HEK293 (cell line): ENCODE results near the gene CHST8.

Experiments used
- BCL11B ChIP-seq: fragments of 450-650 bp; formaldehyde crosslinking; IDR thresholded peaks from 2 replicates; pipeline ENCODE4 v1.5.1; 2016; ENCODE audit warnings: low read depth, missing biosample characterization, missing genetic modification characterization
- KLF16 ChIP-seq: fragments of 450-650 bp; formaldehyde crosslinking; IDR thresholded peaks from 2 replicates; pipeline ENCODE4 v1.5.1; 2017; ENCODE audit warnings: missing biosample characterization, missing genetic modification characterization
- MYNN ChIP-seq: fragments of 450-650 bp; formaldehyde crosslinking; IDR thresholded peaks from 2 replicates; pipeline ENCODE4 v1.5.1; 2016; ENCODE audit warnings: missing biosample characterization, missing genetic modification characterization, borderline replicate concordance
- OSR2 ChIP-seq: fragments of 450-650 bp; formaldehyde crosslinking; IDR thresholded peaks from 2 replicates; pipeline ENCODE4 v1.5.1; 2016; ENCODE audit warnings: missing biosample characterization, missing genetic modification characterization
- OVOL3 ChIP-seq: fragments of 450-650 bp; formaldehyde crosslinking; IDR thresholded peaks from 2 replicates; pipeline ENCODE4 v1.5.1; 2016; ENCODE audit warnings: missing biosample characterization, missing genetic modification characterization
- RBAK ChIP-seq: fragments of 450-650 bp; formaldehyde crosslinking; IDR thresholded peaks from 2 replicates; pipeline ENCODE4 v1.5.1; 2016; ENCODE audit warnings: missing biosample characterization, missing genetic modification characterization
- YY2 ChIP-seq: fragments of 450-650 bp; formaldehyde crosslinking; IDR thresholded peaks from 2 replicates; pipeline ENCODE4 v1.5.1; 2016; ENCODE audit warnings: missing biosample characterization, missing genetic modification characterization
- ZBTB20 ChIP-seq: fragments of 450-650 bp; formaldehyde crosslinking; IDR thresholded peaks from 2 replicates; pipeline ENCODE4 v1.5.1; 2016; ENCODE audit warnings: missing biosample characterization, missing genetic modification characterization
- ZBTB21 ChIP-seq: fragments of 450-650 bp; formaldehyde crosslinking; IDR thresholded peaks from 2 replicates; pipeline ENCODE4 v1.5.1; 2017; ENCODE audit warnings: missing biosample characterization, missing genetic modification characterization
- ZEB2 ChIP-seq: fragments of 450-650 bp; formaldehyde crosslinking; IDR thresholded peaks from 2 replicates; pipeline ENCODE4 v1.5.1; 2016; ENCODE audit warnings: missing biosample characterization, missing genetic modification characterization
- ZFP37 ChIP-seq: fragments of 450-650 bp; formaldehyde crosslinking; IDR thresholded peaks from 2 replicates; pipeline ENCODE4 v1.5.1; 2016; ENCODE audit warnings: missing biosample characterization, missing genetic modification characterization
- ZIC2 ChIP-seq: fragments of 450-650 bp; formaldehyde crosslinking; IDR thresholded peaks from 2 replicates; pipeline ENCODE4 v1.5.1; 2016; ENCODE audit warnings: missing biosample characterization, missing genetic modification characterization
- ZNF10 ChIP-seq: fragments of 450-650 bp; formaldehyde crosslinking; IDR thresholded peaks from 2 replicates; pipeline ENCODE4 v1.5.1; 2017; ENCODE audit warnings: missing biosample characterization, missing genetic modification characterization
- ZNF132 ChIP-seq: fragments of 450-650 bp; formaldehyde crosslinking; IDR thresholded peaks from 2 replicates; pipeline ENCODE4 v1.5.1; 2017; ENCODE audit warnings: missing biosample characterization, missing genetic modification characterization, borderline replicate concordance
- ZNF174 ChIP-seq: fragments of 450-650 bp; formaldehyde crosslinking; IDR thresholded peaks from 2 replicates; pipeline ENCODE4 v1.5.0; 2017; ENCODE audit warnings: missing biosample characterization, mild to moderate bottlenecking, missing genetic modification characterization
- ZNF324 ChIP-seq: fragments of 450-650 bp; formaldehyde crosslinking; IDR thresholded peaks from 2 replicates; pipeline ENCODE4 v1.5.1; 2016; ENCODE audit warnings: missing biosample characterization, missing genetic modification characterization
- ZNF391 ChIP-seq: fragments of 450-650 bp; formaldehyde crosslinking; IDR thresholded peaks from 2 replicates; pipeline ENCODE4 v1.5.1; 2016; ENCODE audit warnings: low read depth, missing biosample characterization, missing genetic modification characterization, borderline replicate concordance
- ZNF416 ChIP-seq: fragments of 450-650 bp; formaldehyde crosslinking; IDR thresholded peaks from 2 replicates; pipeline ENCODE4 v1.5.1; 2016; ENCODE audit warnings: missing biosample characterization, missing genetic modification characterization
- ZNF555 ChIP-seq: fragments of 450-650 bp; formaldehyde crosslinking; conservative IDR thresholded peaks from 2 replicates; pipeline ENCODE4 v1.5.1; 2017; ENCODE audit warnings: missing biosample characterization, mild to moderate bottlenecking, missing genetic modification characterization, inconsistent platforms
- ZNF558 ChIP-seq: fragments of 450-650 bp; formaldehyde crosslinking; IDR thresholded peaks from 2 replicates; pipeline ENCODE4 v1.5.1; 2016; ENCODE audit warnings: missing biosample characterization, missing genetic modification characterization
- ZNF623 ChIP-seq: fragments of 450-650 bp; formaldehyde crosslinking; IDR thresholded peaks from 2 replicates; pipeline ENCODE4 v1.5.1; 2016; ENCODE audit warnings: missing biosample characterization, missing genetic modification characterization
- ZNF660 ChIP-seq: fragments of 450-650 bp; IDR thresholded peaks from 2 replicates; pipeline ENCODE4 v1.5.1; 2018; ENCODE audit warnings: missing biosample characterization, mild to moderate bottlenecking, missing genetic modification characterization
- ZNF76 ChIP-seq: fragments of 450-650 bp; formaldehyde crosslinking; IDR thresholded peaks from 2 replicates; pipeline ENCODE4; 2016; ENCODE audit warnings: low read depth, missing biosample characterization, missing genetic modification characterization, borderline replicate concordance
- ZSCAN23 ChIP-seq: fragments of 450-650 bp; formaldehyde crosslinking; IDR thresholded peaks from 2 replicates; pipeline ENCODE4 v1.5.1; 2016; ENCODE audit warnings: missing biosample characterization, missing genetic modification characterization
- TF ChIP-seq, protein P1 (sequence below): fragments of 450-650 bp; formaldehyde crosslinking; IDR thresholded peaks from 2 replicates; pipeline ENCODE4 v1.5.1; 2016; ENCODE audit warnings: missing biosample characterization, missing genetic modification characterization, borderline replicate concordance
- TF ChIP-seq, protein P2 (sequence below): fragments of 450-650 bp; formaldehyde crosslinking; IDR thresholded peaks from 2 replicates; pipeline ENCODE4 v1.5.1; 2016; ENCODE audit warnings: missing biosample characterization, missing genetic modification characterization
- TF ChIP-seq, protein P3 (sequence below): fragments of 450-650 bp; formaldehyde crosslinking; optimal IDR thresholded peaks from 2 replicates; pipeline ENCODE3; 2016; ENCODE audit warnings: missing biosample characterization, mild to moderate bottlenecking, missing genetic modification characterization
- TF ChIP-seq, protein P4 (sequence below): fragments of 450-650 bp; formaldehyde crosslinking; IDR thresholded peaks from 2 replicates; pipeline ENCODE4 v1.5.1; 2016; ENCODE audit warnings: missing biosample characterization, missing genetic modification characterization

Gene CHST8

DNA sequence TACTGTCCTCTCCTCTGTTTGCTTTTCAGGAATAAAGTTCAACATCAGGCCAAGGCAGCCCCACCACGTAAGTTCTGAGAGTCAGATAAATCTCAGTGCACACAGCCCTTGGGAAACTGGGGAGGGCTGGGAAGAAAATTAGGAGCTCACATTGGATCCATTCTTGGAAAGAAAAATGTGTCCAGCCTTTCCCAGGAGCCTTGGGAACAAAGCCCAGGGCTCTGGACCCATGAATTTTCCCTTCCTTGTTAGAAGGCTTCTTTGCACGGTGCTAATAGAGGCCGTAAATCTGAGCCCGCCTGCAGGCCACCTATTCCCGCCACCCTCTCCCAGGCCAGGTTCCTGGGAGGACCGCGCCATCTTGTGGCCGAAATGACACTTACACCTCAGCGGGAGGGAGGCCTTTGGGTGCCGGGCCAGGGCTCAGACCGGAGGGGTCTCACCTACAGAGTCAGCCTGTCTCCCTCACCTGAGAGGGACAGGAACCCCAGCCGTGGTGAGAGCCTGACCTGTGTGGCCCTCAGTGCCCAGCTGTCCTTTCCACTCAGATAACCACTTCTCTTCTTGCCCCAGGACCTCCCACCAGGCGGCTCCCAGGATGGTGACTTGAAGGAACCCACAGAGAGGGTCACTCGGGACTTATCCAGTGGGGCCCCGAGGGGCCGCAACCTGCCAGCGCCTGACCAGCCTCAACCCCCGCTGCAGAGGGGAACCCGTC, 149.8 kb downstream of the CHST8 start (continued):
- TF ChIP-seq, protein P1, sequence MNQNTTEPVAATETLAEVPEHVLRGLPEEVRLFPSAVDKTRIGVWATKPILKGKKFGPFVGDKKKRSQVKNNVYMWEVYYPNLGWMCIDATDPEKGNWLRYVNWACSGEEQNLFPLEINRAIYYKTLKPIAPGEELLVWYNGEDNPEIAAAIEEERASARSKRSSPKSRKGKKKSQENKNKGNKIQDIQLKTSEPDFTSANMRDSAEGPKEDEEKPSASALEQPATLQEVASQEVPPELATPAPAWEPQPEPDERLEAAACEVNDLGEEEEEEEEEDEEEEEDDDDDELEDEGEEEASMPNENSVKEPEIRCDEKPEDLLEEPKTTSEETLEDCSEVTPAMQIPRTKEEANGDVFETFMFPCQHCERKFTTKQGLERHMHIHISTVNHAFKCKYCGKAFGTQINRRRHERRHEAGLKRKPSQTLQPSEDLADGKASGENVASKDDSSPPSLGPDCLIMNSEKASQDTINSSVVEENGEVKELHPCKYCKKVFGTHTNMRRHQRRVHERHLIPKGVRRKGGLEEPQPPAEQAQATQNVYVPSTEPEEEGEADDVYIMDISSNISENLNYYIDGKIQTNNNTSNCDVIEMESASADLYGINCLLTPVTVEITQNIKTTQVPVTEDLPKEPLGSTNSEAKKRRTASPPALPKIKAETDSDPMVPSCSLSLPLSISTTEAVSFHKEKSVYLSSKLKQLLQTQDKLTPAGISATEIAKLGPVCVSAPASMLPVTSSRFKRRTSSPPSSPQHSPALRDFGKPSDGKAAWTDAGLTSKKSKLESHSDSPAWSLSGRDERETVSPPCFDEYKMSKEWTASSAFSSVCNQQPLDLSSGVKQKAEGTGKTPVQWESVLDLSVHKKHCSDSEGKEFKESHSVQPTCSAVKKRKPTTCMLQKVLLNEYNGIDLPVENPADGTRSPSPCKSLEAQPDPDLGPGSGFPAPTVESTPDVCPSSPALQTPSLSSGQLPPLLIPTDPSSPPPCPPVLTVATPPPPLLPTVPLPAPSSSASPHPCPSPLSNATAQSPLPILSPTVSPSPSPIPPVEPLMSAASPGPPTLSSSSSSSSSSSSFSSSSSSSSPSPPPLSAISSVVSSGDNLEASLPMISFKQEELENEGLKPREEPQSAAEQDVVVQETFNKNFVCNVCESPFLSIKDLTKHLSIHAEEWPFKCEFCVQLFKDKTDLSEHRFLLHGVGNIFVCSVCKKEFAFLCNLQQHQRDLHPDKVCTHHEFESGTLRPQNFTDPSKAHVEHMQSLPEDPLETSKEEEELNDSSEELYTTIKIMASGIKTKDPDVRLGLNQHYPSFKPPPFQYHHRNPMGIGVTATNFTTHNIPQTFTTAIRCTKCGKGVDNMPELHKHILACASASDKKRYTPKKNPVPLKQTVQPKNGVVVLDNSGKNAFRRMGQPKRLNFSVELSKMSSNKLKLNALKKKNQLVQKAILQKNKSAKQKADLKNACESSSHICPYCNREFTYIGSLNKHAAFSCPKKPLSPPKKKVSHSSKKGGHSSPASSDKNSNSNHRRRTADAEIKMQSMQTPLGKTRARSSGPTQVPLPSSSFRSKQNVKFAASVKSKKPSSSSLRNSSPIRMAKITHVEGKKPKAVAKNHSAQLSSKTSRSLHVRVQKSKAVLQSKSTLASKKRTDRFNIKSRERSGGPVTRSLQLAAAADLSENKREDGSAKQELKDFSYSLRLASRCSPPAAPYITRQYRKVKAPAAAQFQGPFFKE (tag by site-specific recombination): no peak
- TF ChIP-seq ZNF76 (tag by site-specific recombination): 0 out of 2 replicates have a peak, but pooled peaks have one; percentile 57
- TF ChIP-seq ZNF174: no peak
- TF ChIP-seq, protein P2, sequence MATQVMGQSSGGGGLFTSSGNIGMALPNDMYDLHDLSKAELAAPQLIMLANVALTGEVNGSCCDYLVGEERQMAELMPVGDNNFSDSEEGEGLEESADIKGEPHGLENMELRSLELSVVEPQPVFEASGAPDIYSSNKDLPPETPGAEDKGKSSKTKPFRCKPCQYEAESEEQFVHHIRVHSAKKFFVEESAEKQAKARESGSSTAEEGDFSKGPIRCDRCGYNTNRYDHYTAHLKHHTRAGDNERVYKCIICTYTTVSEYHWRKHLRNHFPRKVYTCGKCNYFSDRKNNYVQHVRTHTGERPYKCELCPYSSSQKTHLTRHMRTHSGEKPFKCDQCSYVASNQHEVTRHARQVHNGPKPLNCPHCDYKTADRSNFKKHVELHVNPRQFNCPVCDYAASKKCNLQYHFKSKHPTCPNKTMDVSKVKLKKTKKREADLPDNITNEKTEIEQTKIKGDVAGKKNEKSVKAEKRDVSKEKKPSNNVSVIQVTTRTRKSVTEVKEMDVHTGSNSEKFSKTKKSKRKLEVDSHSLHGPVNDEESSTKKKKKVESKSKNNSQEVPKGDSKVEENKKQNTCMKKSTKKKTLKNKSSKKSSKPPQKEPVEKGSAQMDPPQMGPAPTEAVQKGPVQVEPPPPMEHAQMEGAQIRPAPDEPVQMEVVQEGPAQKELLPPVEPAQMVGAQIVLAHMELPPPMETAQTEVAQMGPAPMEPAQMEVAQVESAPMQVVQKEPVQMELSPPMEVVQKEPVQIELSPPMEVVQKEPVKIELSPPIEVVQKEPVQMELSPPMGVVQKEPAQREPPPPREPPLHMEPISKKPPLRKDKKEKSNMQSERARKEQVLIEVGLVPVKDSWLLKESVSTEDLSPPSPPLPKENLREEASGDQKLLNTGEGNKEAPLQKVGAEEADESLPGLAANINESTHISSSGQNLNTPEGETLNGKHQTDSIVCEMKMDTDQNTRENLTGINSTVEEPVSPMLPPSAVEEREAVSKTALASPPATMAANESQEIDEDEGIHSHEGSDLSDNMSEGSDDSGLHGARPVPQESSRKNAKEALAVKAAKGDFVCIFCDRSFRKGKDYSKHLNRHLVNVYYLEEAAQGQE (tag by site-specific recombination): 0 out of 2 replicates have a peak, but pooled peaks have one; percentile 17
- TF ChIP-seq RBAK: no peak
- no peak for TF ChIP-seq ZBTB20 (tag by site-specific recombination)
- no peak for TF ChIP-seq ZSCAN23 (tag by site-specific recombination)
- peak; percentile 92; the same call in 1 of the 2 replicates for TF ChIP-seq ZNF660 (tag by site-specific recombination)
- TF ChIP-seq, protein P3, sequence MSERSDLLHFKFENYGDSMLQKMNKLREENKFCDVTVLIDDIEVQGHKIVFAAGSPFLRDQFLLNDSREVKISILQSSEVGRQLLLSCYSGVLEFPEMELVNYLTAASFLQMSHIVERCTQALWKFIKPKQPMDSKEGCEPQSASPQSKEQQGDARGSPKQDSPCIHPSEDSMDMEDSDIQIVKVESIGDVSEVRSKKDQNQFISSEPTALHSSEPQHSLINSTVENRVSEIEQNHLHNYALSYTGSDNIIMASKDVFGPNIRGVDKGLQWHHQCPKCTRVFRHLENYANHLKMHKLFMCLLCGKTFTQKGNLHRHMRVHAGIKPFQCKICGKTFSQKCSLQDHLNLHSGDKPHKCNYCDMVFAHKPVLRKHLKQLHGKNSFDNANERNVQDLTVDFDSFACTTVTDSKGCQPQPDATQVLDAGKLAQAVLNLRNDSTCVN: no peak
- TF ChIP-seq MYNN: no peak
- no peak for TF ChIP-seq YY2 (tag by site-specific recombination)
- TF ChIP-seq OVOL3 (tag by site-specific recombination): no peak
- TF ChIP-seq ZNF324 (tag by site-specific recombination): no peak
- peak; percentile 92 for TF ChIP-seq BCL11B (tag by site-specific recombination)
- TF ChIP-seq ZNF555 (tag by site-specific recombination): no peak
- TF ChIP-seq ZEB2 (tag by site-specific recombination): peak; percentile 60; the same call in 1 of the 2 replicates
- TF ChIP-seq, protein P4, sequence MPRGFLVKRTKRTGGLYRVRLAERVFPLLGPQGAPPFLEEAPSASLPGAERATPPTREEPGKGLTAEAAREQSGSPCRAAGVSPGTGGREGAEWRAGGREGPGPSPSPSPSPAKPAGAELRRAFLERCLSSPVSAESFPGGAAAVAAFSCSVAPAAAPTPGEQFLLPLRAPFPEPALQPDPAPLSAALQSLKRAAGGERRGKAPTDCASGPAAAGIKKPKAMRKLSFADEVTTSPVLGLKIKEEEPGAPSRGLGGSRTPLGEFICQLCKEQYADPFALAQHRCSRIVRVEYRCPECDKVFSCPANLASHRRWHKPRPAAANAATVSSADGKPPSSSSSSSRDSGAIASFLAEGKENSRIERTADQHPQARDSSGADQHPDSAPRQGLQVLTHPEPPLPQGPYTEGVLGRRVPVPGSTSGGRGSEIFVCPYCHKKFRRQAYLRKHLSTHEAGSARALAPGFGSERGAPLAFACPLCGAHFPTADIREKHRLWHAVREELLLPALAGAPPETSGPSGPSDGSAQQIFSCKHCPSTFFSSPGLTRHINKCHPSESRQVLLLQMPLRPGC (tag by site-specific recombination): peak; percentile 28; the same call in 1 of the 2 replicates
- TF ChIP-seq ZNF558 (tag by site-specific recombination): no peak
- peak; percentile 95 for TF ChIP-seq ZIC2 (tag by site-specific recombination)
- peak; percentile 73 for TF ChIP-seq KLF16
- TF ChIP-seq OSR2 (tag by site-specific recombination): no peak
- TF ChIP-seq ZNF416 (tag by site-specific recombination): no peak
- TF ChIP-seq ZNF132 (tag by site-specific recombination): no peak
- TF ChIP-seq ZNF391: peak; percentile 84; the same call in 1 of the 2 replicates
- no peak for TF ChIP-seq ZFP37
- TF ChIP-seq ZNF623 (tag by site-specific recombination): no peak
- TF ChIP-seq ZBTB21 (tag by site-specific recombination): no peak; the same call in 1 of the 2 replicates
- no peak for TF ChIP-seq ZNF10
